OCI-LY7 (cell line): Measurements from ENCODE around the gene VPS37D. TPM values are rescaled to one million over a fixed set of nuclear protein-coding genes. Genes with fewer than 3 reads are reported as not detected.
"Not testable (repeated sequence)": the region's sequence is repeated elsewhere in the genome, so short reads cannot be mapped to it uniquely, and the experiment has no call there.

Experiments
- BruUV-seq: library from RNA; stranded (reverse); fragments of 400-500 nt; replicated peaks from 2 replicates; lab custom pipeline; 2021; lab: Mats Ljungman, UMichigan
- CTCF ChIA-PET: fragments of 300-600 bp; sonication (Branson Sonifier 250); formaldehyde crosslinking; loops from one replicate; lab custom pipeline; 2022; ENCODE audit warnings: antibody characterized with exemption; ENCODE audit not compliant: unreplicated experiment; lab: Charles Lee
- POLR2A ChIA-PET: fragments of 300-600 bp; sonication (Branson Sonifier 250); formaldehyde crosslinking; loops from one replicate; lab custom pipeline; 2022; ENCODE audit warnings: antibody characterized with exemption; lab: Charles Lee
- DNase-seq: peaks from one replicate; pipeline ENCODE4 v3.0.0-alpha.2; 2015; ENCODE audit warnings: low spot score
- H2AFZ ChIP-seq: fragments of 200-600 bp; sonication (generic), shearing (Covaris generic); 2 replicates; pipeline ENCODE4 v1.6.1; 2014; ENCODE audit warnings: mild to moderate bottlenecking, antibody characterized with exemption, low read length, moderate library complexity
- H3K27ac ChIP-seq: fragments of 200-600 bp; sonication (generic); 2 replicates; pipeline ENCODE4 v1.5.1; 2014; ENCODE audit warnings: mixed run types, low read depth, mild to moderate bottlenecking, moderate library complexity, low read length, inconsistent platforms; ENCODE audit not compliant: poor library complexity, severe bottlenecking
- H3K36me3 ChIP-seq: fragments of 200-600 bp; sonication (generic); 2 replicates; pipeline ENCODE4 v1.6.1; 2014; ENCODE audit warnings: mild to moderate bottlenecking, antibody characterized with exemption, low read length, moderate library complexity, mixed read lengths; ENCODE audit not compliant: insufficient read depth
- H3K4me1 ChIP-seq: fragments of 200-600 bp; sonication (generic); 2 replicates; pipeline ENCODE4 v1.5.1; 2014; ENCODE audit warnings: mild to moderate bottlenecking, low read length; ENCODE audit not compliant: insufficient read depth, poor library complexity, severe bottlenecking
- H3K4me2 ChIP-seq: fragments of 200-600 bp; sonication (generic); 2 replicates; pipeline ENCODE4 v1.6.1; 2014; ENCODE audit warnings: mild to moderate bottlenecking, low read length
- H3K4me3 ChIP-seq: fragments of 200-600 bp; sonication (generic); 2 replicates; pipeline ENCODE4 v1.5.1; 2014; ENCODE audit warnings: mild to moderate bottlenecking, low read depth, low read length; ENCODE audit not compliant: poor library complexity, severe bottlenecking
- H3K79me2 ChIP-seq: fragments of 200-600 bp; sonication (generic); 2 replicates; pipeline ENCODE4 v1.6.1; 2016; ENCODE audit warnings: low read depth, mild to moderate bottlenecking, low read length, moderate library complexity, mixed read lengths; ENCODE audit not compliant: insufficient read depth
- H3K9me2 ChIP-seq: fragments of 200-600 bp; sonication (generic); 2 replicates; pipeline ENCODE4 v1.6.1; 2016; ENCODE audit warnings: mild to moderate bottlenecking, low read length, mixed read lengths; ENCODE audit not compliant: insufficient read depth
- H3K9me3 ChIP-seq: fragments of 200-600 bp; sonication (generic); 2 replicates; pipeline ENCODE4 v1.6.1; 2014; ENCODE audit warnings: mild to moderate bottlenecking, mixed run types, low read length, mixed read lengths
- H4K20me1 ChIP-seq: fragments of 200-600 bp; sonication (generic); 2 replicates; pipeline ENCODE4 v1.6.1; 2014; ENCODE audit warnings: mild to moderate bottlenecking, antibody characterized with exemption, low read length, moderate library complexity, mixed read lengths; ENCODE audit not compliant: insufficient read depth
- EZH2phosphoT487 ChIP-seq: fragments of 200-600 bp; sonication (generic); IDR thresholded peaks from 2 replicates; pipeline ENCODE4 v1.6.1; 2018; ENCODE audit warnings: low read depth, borderline replicate concordance, mild to moderate bottlenecking, mixed run types, antibody characterized with exemption, low read length, moderate library complexity, mixed read lengths
- intact Hi-C: fragments of 100-400 bp; cut with micrococcal nuclease; formaldehyde crosslinking; loops from one replicate; pipeline ENCODE4 v1.10.0; 2022; ENCODE audit not compliant: unreplicated experiment
- microRNA-seq: library from miRNA; unstranded; fragments of <30 nt; microRNA quantifications from one replicate; pipeline ENCODE4 v1.2.0, GENCODE V29; 2022; ENCODE audit warnings: borderline replicate concordance
- small RNA-seq: library from RNA; depleted of rRNA; stranded (forward); fragments of <200 nt; gene quantifications from one replicate; pipeline ENCODE3, GENCODE V24; 2014
- total RNA-seq, 2 experiments: library from RNA; depleted of rRNA in 1 of 2; stranded (reverse); fragments of >200 nt in 1 of 2; shearing (Covaris generic) in 1 of 2; gene quantifications; 2 replicates each; pipeline ENCODE4 v1.2.3, GENCODE V29; 2014 to 2022
- TF ChIP-seq, protein P1 (sequence below): fragments of 200-600 bp; sonication (generic); conservative IDR thresholded peaks from 2 replicates; pipeline ENCODE4 v1.5.1; 2014; ENCODE audit warnings: mild to moderate bottlenecking, antibody characterized with exemption, low read length, moderate library complexity, mixed read lengths

The VPS37D gene
- total RNA-seq, 2 experiments from 2014 or later, result 5.3 TPM

DNA sequence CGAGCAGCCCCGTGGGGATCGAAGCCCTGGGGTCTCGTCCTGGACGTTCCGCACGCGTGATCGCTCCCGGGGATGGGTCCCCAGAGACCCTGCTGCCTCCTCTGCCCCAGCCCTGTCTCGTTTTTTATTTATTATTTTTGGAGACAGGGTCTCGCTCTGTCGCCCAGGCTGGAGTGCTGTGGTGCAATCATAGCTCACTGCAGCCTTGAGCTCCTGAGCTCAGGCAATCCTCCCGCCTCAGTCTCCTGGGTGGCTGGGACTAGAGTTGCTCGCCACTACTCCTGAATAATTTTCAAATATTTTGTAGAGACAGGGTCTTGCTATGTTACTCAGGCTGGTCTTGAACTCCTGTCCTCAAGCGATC is 52.2 kb downstream of the VPS37D start:
- H2AFZ ChIP-seq, result no peak overlapping the region; the same call in 1 of the 2 replicates
- H3K4me3 ChIP-seq, result peak overlapping the region; percentile 95
- DNase-seq, result no peak
- no peaks in the 10 kb centered on the region for H4K20me1 ChIP-seq
- POLR2A ChIA-PET, result interaction anchor here (0.6 to 1.0 kb wide), 3 partner anchors 9 to 383 kb away, joined by 3 to 4 read pairs (median 4); no protein-coding TSS in a partner anchor
- H3K27ac ChIP-seq, result no peak overlapping the region
- BruUV-seq, result no TSS peak
- CTCF ChIA-PET, result interaction anchor here (0.6 to 1.4 kb wide), 2 partner anchors 113 to 403 kb away, joined by 3 to 4 read pairs; no protein-coding TSS in a partner anchor
- H3K9me3 ChIP-seq, result no peaks in the 10 kb centered on the region
- intact Hi-C loops, result loop anchor here (10.0 kb wide), 1 partner anchor 265 kb away; no protein-coding TSS in a partner anchor
- H3K4me1 ChIP-seq, result peaks cover 28% of the 10 kb centered on the region
- no peaks in the 10 kb centered on the region for H3K79me2 ChIP-seq
- H3K36me3 ChIP-seq, result no peaks in the 10 kb centered on the region
- peak overlapping the region; percentile 89 for H3K4me2 ChIP-seq
- TF ChIP-seq EZH2phosphoT487, result no peak
- TF ChIP-seq, protein P1, sequence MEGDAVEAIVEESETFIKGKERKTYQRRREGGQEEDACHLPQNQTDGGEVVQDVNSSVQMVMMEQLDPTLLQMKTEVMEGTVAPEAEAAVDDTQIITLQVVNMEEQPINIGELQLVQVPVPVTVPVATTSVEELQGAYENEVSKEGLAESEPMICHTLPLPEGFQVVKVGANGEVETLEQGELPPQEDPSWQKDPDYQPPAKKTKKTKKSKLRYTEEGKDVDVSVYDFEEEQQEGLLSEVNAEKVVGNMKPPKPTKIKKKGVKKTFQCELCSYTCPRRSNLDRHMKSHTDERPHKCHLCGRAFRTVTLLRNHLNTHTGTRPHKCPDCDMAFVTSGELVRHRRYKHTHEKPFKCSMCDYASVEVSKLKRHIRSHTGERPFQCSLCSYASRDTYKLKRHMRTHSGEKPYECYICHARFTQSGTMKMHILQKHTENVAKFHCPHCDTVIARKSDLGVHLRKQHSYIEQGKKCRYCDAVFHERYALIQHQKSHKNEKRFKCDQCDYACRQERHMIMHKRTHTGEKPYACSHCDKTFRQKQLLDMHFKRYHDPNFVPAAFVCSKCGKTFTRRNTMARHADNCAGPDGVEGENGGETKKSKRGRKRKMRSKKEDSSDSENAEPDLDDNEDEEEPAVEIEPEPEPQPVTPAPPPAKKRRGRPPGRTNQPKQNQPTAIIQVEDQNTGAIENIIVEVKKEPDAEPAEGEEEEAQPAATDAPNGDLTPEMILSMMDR, result no peak
- no peaks in the 10 kb centered on the region for H3K9me2 ChIP-seq

DNA sequence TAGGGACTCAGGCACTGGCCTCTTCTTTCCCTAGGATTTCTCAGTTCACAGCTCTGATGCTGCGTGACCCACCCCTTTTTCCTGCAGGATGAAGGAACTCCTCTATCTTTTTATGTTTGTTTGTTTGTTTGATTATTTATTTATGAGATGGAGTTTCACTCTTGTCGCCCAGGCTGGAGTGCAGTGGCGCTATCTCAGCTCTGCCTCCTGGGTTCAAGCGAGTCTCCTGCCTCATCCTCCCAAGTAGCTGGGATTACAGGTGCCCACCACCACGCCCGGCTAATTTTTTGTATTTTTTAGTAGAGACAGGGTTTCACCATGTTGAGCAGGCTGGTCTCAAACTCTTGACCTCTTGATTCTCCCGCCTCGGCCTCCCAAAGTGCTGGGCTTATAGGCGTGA is 52.8 kb downstream of the VPS37D start:
- H3K4me3 ChIP-seq, H3K36me3 ChIP-seq, H3K4me2 ChIP-seq, BruUV-seq, H3K79me2 ChIP-seq, H2AFZ ChIP-seq, H3K9me2 ChIP-seq, H4K20me1 ChIP-seq, H3K27ac ChIP-seq, H3K9me3 ChIP-seq, DNase-seq: not testable (repeated sequence)
- peaks cover 25% of the 10 kb centered on the region for H3K4me1 ChIP-seq
- ChIA-PET CTCF (interaction anchor here (0.6 to 1.4 kb wide), 2 partner anchors 114 to 403 kb away, joined by 3 to 4 read pairs; no protein-coding TSS in a partner anchor), POLR2A (interaction anchor here (0.6 to 1.0 kb wide), 3 partner anchors 8 to 384 kb away, joined by 3 to 4 read pairs (median 4); no protein-coding TSS in a partner anchor)
- intact Hi-C loops, result loop anchor here (10.0 kb wide), 1 partner anchor 266 kb away; no protein-coding TSS in a partner anchor

DNA sequence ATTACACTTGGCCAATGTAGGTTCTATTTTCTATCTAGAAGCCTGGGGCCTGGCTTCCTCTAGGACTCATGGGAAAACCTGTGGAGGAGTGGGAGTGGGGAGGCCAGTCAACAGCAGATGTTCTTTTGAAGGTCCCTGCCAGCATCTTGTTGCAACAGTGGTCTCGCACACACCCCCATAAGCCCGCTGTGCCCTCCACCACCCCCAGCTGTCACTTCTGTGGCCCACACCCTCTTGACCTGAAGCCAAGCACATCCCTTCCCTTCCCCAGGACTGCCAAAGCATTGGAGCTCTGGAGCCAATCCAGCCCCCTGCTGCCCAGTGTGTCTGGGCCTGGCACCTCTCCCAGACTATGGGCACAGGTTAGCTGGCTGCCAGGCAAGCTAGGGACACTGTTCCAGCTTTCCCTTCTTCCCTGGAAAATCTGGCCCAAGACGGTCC is 53.8 kb downstream of the VPS37D start:
- no peaks in the 10 kb centered on the region for H3K36me3 ChIP-seq
- TF ChIP-seq, protein P1, result no peak
- TF ChIP-seq EZH2phosphoT487, result no peak
- H3K4me2 ChIP-seq, result no peak overlapping the region
- peaks cover 15% of the 10 kb centered on the region for H3K4me1 ChIP-seq
- BruUV-seq, result no TSS peak
- intact Hi-C loops, result loop anchor here (10.0 kb wide), 1 partner anchor 267 kb away; no protein-coding TSS in a partner anchor
- no peak overlapping the region for H3K4me3 ChIP-seq
- ChIA-PET CTCF (no interaction called here), POLR2A (no interaction called here)
- H3K9me3 ChIP-seq, result no peaks in the 10 kb centered on the region
- no peak overlapping the region for H3K27ac ChIP-seq
- H2AFZ ChIP-seq, result no peak overlapping the region
- no peaks in the 10 kb centered on the region for H4K20me1 ChIP-seq
- H3K9me2 ChIP-seq, result no peaks in the 10 kb centered on the region
- no peak for DNase-seq
- H3K79me2 ChIP-seq, result no peaks in the 10 kb centered on the region

Small RNA genes within 50 kb of the gene (microRNA-seq; reads per million reads assigned to microRNA genes)
- gene MIR4284, result not detected

Small RNA genes within 50 kb of the gene (small RNA-seq; reads per million reads assigned to genes)
- 0.31 reads per million for gene MIR4284

Other genes starting within 250 kb of the VPS37D start
- not detected in 2 replicates for gene FZD9, start 234.1 kb upstream of the VPS37D start, total RNA-seq (2014; rRNA removed; shearing (Covaris generic))
- gene FZD9, start 234.1 kb upstream of the VPS37D start, total RNA-seq (2022), result not detected in 2 replicates
- gene BAZ1B, start 145.5 kb upstream of the VPS37D start, total RNA-seq (2014; rRNA removed; shearing (Covaris generic)), result 77.8 and 86.8 TPM in 2 replicates
- 109 and 117 TPM in 2 replicates for gene BAZ1B, start 145.5 kb upstream of the VPS37D start, total RNA-seq (2022)
- 27.7 and 31.7 TPM in 2 replicates for gene BCL7B, start 110.1 kb upstream of the VPS37D start, total RNA-seq (2014; rRNA removed; shearing (Covaris generic))
- 47.1 and 51.7 TPM in 2 replicates for gene BCL7B, start 110.1 kb upstream of the VPS37D start, total RNA-seq (2022)
- 36.9 and 39.8 TPM in 2 replicates for gene TBL2, start 89.3 kb upstream of the VPS37D start, total RNA-seq (2014; rRNA removed; shearing (Covaris generic))
- 42.8 and 47.9 TPM in 2 replicates for gene TBL2, start 89.3 kb upstream of the VPS37D start, total RNA-seq (2022)
- not detected in 2 replicates for gene MLXIPL, start 43.3 kb upstream of the VPS37D start, total RNA-seq (2014; rRNA removed; shearing (Covaris generic))
- not detected in 2 replicates for gene MLXIPL, start 43.3 kb upstream of the VPS37D start, total RNA-seq (2022)
- 4.0 and 5.9 TPM in 2 replicates for gene DNAJC30, start 15.6 kb downstream of the VPS37D start, total RNA-seq (2014; rRNA removed; shearing (Covaris generic))
- 11.8 and 13.7 TPM in 2 replicates for gene DNAJC30, start 15.6 kb downstream of the VPS37D start, total RNA-seq (2022)
- 58.1 and 65.0 TPM in 2 replicates for gene BUD23, start 15.8 kb downstream of the VPS37D start, total RNA-seq (2014; rRNA removed; shearing (Covaris generic))
- 75.8 and 91.1 TPM in 2 replicates for gene BUD23, start 15.8 kb downstream of the VPS37D start, total RNA-seq (2022)
- gene STX1A, start 51.8 kb downstream of the VPS37D start, total RNA-seq (2014; rRNA removed; shearing (Covaris generic)), result 5.3 and 11.3 TPM in 2 replicates
- gene STX1A, start 51.8 kb downstream of the VPS37D start, total RNA-seq (2022), result 5.7 TPM in 2 replicates
- gene ABHD11, start 71.0 kb downstream of the VPS37D start, total RNA-seq (2014; rRNA removed; shearing (Covaris generic)), result 25.8 and 27.4 TPM in 2 replicates
- 27.5 and 30.5 TPM in 2 replicates for gene ABHD11, start 71.0 kb downstream of the VPS37D start, total RNA-seq (2022)
- gene CLDN3, start 102.4 kb downstream of the VPS37D start, total RNA-seq (2014; rRNA removed; shearing (Covaris generic)), result not detected in 2 replicates
- not detected in 2 replicates for gene CLDN3, start 102.4 kb downstream of the VPS37D start, total RNA-seq (2022)
- 0.13 TPM in 2 replicates for gene CLDN4, start 163.2 kb downstream of the VPS37D start, total RNA-seq (2014; rRNA removed; shearing (Covaris generic))
- gene CLDN4, start 163.2 kb downstream of the VPS37D start, total RNA-seq (2022), result 0.90 and 1.0 TPM in 2 replicates
- gene METTL27, start 174.7 kb downstream of the VPS37D start, total RNA-seq (2014; rRNA removed; shearing (Covaris generic)), result 0.92 and 3.1 TPM in 2 replicates
- 2.1 and 2.3 TPM in 2 replicates for gene METTL27, start 174.7 kb downstream of the VPS37D start, total RNA-seq (2022)
- gene TMEM270, start 193.3 kb downstream of the VPS37D start, total RNA-seq (2014; rRNA removed; shearing (Covaris generic)), result not detected in 2 replicates
- gene TMEM270, start 193.3 kb downstream of the VPS37D start, total RNA-seq (2022), result not detected in 2 replicates